Right lung (tissue), 5 donors: Measurements from ENCODE around the gene TRANK1. TPM values are rescaled to one million over a fixed set of nuclear protein-coding genes. Genes with fewer than 3 reads are reported as not detected.

Source experiments
- DNase-seq, 2 donors: peaks; one replicate each; pipeline ENCODE4 v3.0.0-alpha.2; 2013
- polyA plus RNA-seq, 5 donors: library from polyadenylated mRNA; unstranded; fragments of 120-200 nt; gene quantifications; one replicate each; pipeline versions ENCODE4 v1.2.1 to v1.2.3, GENCODE V29; 2013; ENCODE audit warnings: inconsistent platforms in 1 of 5, low replicate concordance in 1 of 5; ENCODE audit not compliant: insufficient read length in 5 of 5, insufficient read depth in 1 of 5

The TRANK1 gene
- polyA plus RNA-seq, 5 donors = 17.0 to 32.4 (median 27.3) TPM

- no peak for DNase-seq
These were observed 141.6 kb downstream of the TRANK1 start for GRCh38 chr3:36803091-36803791.

DNA sequence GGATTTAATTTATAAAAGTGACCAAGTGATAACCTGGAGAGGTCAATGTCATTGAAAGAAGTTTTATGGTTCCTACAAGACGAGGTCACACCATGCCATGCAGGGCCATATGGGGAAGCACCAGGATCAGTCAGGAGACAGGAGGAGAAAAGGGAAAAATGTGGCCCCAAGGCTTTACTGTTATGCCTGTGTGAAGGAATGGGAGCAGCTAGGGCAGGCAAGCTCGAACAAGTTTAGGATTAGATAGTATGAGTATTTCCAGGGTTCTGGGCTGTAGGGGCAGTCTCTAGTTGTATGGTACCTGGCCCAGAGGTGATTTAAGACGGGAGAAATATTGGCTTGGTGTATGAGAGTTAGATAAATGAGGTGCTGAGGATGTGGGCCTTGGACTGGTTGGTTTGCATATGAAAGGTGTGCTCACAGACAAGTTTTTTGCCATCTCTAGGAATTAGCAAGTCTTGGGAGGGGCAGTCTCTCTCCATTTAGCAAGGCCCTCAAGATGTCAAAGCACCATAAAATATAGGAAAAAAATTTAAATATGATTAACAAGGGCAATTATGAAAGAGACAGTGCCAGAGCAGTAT lies 144.2 kb downstream of the TRANK1 start:
- no peak for DNase-seq

DNA sequence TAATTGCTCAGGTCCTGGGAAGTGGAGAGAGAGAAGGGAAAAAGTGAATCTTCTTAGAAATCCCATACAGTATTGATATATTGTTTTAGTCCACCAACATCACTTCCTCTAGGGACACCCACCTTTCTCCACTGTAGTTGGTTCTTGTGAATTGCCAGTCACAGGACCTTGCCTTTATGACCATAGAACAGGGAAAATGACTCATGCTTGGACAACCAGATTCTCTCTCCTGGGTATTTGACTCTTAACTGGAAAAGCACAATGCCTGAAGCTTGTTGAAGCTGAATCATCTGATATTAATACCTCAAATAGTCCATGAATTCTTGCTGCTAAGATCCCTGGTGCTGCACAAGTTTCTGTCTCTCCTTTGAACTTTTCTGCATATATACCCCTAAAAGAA lies 148.0 kb downstream of the TRANK1 start:
- no peak for DNase-seq

GRCh38 chr3:36796161-36796560 lies 148.7 kb downstream of the TRANK1 start:
- no peak for DNase-seq

- DNase-seq = no peak
These were observed 149.2 kb downstream of the TRANK1 start for GRCh38 chr3:36795622-36796021.

GRCh38 chr3:36792342-36792741 lies 152.5 kb downstream of the TRANK1 start:
- DNase-seq = no peak

DNA sequence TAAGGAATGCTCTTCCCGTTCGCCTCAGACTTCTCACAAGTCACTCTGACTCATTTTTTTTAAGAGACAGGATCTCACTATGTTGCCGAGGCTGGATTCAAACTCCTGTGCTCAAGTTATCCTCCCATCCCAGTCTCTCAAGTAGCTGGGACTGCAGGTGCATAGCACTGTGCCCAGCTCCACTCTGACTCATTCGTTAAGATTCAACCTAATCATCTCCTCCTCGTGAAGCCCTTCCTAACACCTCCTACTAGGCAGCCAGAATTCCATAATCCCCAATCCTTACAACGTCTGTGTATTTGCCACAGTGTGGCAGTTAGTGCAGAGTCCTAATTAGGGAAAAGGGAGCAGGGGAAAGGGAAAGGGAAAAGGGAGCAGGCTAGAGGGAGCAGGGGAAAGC lies 154.1 kb downstream of the TRANK1 start:
- no peak for DNase-seq

DNA sequence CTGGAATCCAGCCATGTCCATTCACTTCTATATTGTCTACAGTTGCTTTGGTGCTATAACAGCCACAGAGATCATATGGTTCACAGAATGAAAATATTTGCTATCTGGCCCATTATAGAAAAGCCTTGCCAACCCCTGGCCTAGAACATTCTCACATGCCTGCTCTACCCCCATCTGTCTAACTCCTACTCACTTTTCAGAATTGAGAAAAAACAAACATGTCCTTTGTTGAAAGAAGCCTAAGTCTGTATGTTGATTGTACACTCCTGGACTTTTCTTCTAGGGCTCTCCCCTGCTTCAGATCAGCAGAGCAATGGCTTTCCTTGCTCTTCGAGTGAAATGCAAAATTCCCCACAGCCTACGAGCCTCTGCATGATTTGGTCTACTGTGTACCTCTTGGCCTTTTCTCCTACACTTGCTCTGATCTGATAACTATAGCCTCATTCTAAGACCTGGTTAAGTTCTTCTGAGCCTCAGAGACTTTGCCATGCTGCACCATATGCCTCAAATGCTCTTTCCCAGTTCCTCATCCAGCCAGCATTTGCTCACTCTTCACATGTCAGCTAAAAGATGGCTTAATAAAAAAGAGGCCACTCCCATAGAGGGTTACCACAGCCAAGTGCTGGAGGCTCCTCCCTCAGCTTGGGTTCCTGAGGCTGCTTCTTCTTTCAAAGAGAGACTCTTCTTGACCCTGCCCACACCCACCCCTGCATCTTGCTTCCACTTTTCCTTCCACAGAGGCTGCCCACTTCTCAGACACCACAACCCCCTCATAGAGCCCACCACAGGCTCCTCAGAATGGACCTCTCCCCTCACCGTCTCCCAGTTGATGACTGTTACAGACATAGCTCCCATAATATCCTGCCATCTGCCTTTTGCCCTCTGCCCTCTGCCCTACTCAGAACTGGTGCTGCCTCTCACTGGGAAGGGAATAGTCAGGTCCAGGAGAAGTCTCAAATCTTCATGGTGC lies 157.6 kb downstream of the TRANK1 start:
- no peak for DNase-seq

GRCh38 chr3:36784138-36784635 lies 160.7 kb downstream of the TRANK1 start:
- no peak for DNase-seq

GRCh38 chr3:36777424-36778218 lies 167.2 kb downstream of the TRANK1 start:
- no peak for DNase-seq

Other genes starting within 250 kb of the TRANK1 start
- gene DCLK3, start 180.5 kb downstream of the TRANK1 start, polyA plus RNA-seq = 1 to 10 TPM; 1.2 to 1.7 (median 1.4) TPM
- gene EPM2AIP1, start 48.1 kb upstream of the TRANK1 start, polyA plus RNA-seq = 10 to 100 TPM; 37.3 to 74.3 (median 63.4) TPM
- gene MLH1, start 48.5 kb upstream of the TRANK1 start, polyA plus RNA-seq = 10 to 100 TPM; 48.2 to 66.5 (median 61.7) TPM
- gene LRRFIP2, start 229.5 kb upstream of the TRANK1 start, polyA plus RNA-seq = 10 to 100 TPM; 61.4 to 72.4 (median 65.1) TPM